Measurements from ENCODE around the gene CORO1C. TPM values are rescaled to one million over a fixed set of nuclear protein-coding genes. Genes with fewer than 3 reads are reported as not detected.

Gene CORO1C
- total and polyA plus RNA-seq, 4 donors = 23.2 to 58.6 (median 41.9) TPM

DNA sequence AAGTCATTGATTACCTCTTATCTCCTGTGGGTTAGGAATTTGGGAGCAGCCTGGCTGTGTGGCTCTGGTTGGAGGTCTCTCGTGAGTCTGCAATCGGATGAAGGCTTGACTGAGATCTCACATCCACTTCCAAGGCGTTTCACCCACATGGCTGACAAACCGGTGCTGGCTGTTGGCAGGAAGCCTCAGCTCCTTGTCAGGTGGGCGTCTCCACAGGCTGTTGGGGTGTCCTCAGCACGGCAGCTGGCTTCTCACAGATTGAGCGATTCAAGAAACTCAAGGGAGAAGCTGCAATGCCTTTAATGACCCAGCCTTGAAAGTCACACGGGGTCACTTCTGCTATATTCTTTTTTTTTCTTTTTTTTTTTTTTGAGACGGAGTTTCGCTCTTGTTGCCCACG is 28.6 kb upstream of the CORO1C start (continued):
- TF ChIP-seq, protein P1, sequence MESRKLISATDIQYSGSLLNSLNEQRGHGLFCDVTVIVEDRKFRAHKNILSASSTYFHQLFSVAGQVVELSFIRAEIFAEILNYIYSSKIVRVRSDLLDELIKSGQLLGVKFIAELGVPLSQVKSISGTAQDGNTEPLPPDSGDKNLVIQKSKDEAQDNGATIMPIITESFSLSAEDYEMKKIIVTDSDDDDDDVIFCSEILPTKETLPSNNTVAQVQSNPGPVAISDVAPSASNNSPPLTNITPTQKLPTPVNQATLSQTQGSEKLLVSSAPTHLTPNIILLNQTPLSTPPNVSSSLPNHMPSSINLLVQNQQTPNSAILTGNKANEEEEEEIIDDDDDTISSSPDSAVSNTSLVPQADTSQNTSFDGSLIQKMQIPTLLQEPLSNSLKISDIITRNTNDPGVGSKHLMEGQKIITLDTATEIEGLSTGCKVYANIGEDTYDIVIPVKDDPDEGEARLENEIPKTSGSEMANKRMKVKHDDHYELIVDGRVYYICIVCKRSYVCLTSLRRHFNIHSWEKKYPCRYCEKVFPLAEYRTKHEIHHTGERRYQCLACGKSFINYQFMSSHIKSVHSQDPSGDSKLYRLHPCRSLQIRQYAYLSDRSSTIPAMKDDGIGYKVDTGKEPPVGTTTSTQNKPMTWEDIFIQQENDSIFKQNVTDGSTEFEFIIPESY (IDR thresholded peaks at IDR 0.05) = no peak
- TF ChIP-seq, protein P2, sequence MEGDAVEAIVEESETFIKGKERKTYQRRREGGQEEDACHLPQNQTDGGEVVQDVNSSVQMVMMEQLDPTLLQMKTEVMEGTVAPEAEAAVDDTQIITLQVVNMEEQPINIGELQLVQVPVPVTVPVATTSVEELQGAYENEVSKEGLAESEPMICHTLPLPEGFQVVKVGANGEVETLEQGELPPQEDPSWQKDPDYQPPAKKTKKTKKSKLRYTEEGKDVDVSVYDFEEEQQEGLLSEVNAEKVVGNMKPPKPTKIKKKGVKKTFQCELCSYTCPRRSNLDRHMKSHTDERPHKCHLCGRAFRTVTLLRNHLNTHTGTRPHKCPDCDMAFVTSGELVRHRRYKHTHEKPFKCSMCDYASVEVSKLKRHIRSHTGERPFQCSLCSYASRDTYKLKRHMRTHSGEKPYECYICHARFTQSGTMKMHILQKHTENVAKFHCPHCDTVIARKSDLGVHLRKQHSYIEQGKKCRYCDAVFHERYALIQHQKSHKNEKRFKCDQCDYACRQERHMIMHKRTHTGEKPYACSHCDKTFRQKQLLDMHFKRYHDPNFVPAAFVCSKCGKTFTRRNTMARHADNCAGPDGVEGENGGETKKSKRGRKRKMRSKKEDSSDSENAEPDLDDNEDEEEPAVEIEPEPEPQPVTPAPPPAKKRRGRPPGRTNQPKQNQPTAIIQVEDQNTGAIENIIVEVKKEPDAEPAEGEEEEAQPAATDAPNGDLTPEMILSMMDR (IDR thresholded peaks at IDR 0.05; ENCODE audit: low read depth, low read length, missing input control) = no peak

DNA sequence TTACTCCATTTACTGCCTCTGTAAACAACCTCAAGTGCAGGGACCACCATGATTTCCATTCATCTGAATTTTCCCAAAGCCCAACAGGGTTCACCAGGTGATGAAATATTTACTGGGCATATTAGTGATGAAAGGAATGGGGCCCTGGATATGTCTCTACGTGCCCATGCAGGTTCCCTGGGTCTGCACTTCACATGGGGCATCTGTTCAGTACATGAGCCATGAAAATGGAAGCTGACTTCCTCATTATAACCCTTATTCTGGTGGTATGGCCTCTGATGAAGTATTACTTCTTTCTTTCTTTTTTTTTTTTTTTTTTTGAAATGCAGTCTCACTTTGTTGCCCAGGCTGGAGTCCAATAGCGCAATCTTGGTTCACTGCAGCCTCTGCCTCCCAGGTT is 26.5 kb upstream of the CORO1C start:
- H3K36me3 ChIP-seq (ENCODE audit: control insufficient read depth in 4 of 4, insufficient read depth in 3 of 4, low read depth in 1 of 4, low read length in 3 of 4) = no peaks in the 10 kb centered on the region
- TF ChIP-seq TAF1 (conservative IDR thresholded peaks at IDR 0.05) = no peak
- no peak for TF ChIP-seq HNF4G (IDR thresholded peaks at IDR 0.05)
- TF ChIP-seq, protein P3, sequence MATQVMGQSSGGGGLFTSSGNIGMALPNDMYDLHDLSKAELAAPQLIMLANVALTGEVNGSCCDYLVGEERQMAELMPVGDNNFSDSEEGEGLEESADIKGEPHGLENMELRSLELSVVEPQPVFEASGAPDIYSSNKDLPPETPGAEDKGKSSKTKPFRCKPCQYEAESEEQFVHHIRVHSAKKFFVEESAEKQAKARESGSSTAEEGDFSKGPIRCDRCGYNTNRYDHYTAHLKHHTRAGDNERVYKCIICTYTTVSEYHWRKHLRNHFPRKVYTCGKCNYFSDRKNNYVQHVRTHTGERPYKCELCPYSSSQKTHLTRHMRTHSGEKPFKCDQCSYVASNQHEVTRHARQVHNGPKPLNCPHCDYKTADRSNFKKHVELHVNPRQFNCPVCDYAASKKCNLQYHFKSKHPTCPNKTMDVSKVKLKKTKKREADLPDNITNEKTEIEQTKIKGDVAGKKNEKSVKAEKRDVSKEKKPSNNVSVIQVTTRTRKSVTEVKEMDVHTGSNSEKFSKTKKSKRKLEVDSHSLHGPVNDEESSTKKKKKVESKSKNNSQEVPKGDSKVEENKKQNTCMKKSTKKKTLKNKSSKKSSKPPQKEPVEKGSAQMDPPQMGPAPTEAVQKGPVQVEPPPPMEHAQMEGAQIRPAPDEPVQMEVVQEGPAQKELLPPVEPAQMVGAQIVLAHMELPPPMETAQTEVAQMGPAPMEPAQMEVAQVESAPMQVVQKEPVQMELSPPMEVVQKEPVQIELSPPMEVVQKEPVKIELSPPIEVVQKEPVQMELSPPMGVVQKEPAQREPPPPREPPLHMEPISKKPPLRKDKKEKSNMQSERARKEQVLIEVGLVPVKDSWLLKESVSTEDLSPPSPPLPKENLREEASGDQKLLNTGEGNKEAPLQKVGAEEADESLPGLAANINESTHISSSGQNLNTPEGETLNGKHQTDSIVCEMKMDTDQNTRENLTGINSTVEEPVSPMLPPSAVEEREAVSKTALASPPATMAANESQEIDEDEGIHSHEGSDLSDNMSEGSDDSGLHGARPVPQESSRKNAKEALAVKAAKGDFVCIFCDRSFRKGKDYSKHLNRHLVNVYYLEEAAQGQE (IDR thresholded peaks at IDR 0.05) = no peak
- no peak for TF ChIP-seq NR2F2 (IDR thresholded peaks at IDR 0.05)
- no peak for TF ChIP-seq FOXA1 (IDR thresholded peaks at IDR 0.05)
- TF ChIP-seq, protein P4, sequence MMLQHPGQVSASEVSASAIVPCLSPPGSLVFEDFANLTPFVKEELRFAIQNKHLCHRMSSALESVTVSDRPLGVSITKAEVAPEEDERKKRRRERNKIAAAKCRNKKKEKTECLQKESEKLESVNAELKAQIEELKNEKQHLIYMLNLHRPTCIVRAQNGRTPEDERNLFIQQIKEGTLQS (IDR thresholded peaks at IDR 0.05) = no peak
- TF ChIP-seq JUND (IDR thresholded peaks at IDR 0.05) = no peak
- no peak for TF ChIP-seq GABPA (IDR thresholded peaks at IDR 0.05 in 1 of 2, conservative IDR thresholded peaks at IDR 0.05 in 1 of 2)
- no peak for TF ChIP-seq SP1 (IDR thresholded peaks at IDR 0.05)
- TF ChIP-seq, protein P2 (IDR thresholded peaks at IDR 0.05; ENCODE audit: low read depth, low read length, missing input control) = no peak
- no peak for TF ChIP-seq RAD21 (IDR thresholded peaks at IDR 0.05)
- no peaks in the 10 kb centered on the region for H3K27me3 ChIP-seq (ENCODE audit: control insufficient read depth in 4 of 4, insufficient read depth in 4 of 4, low read length in 3 of 4)
- H3K4me3 ChIP-seq (ENCODE audit: low read depth in 1 of 3, low read length in 3 of 3) = no peak overlapping the region
- no peak overlapping the region for H3K9ac ChIP-seq (ENCODE audit: low read depth in 1 of 2, low read length in 2 of 2)
- 98% methylated on average over 2 of the region's 2 CpGs for WGBS
- no peak for DNase-seq (ENCODE audit: low spot score)
- H3K9me3 ChIP-seq (ENCODE audit: control insufficient read depth in 4 of 4, low read length in 3 of 4) = no peaks in the 10 kb centered on the region
- no peak overlapping the region for H3K27ac ChIP-seq (ENCODE audit: low read depth in 1 of 2, low read length in 2 of 2)
- H3K4me1 ChIP-seq (ENCODE audit: control insufficient read depth in 4 of 4, insufficient read depth in 4 of 4, low read length in 3 of 4) = no peaks in the 10 kb centered on the region

All from liver (tissue), 9 donors.